Measurements from ENCODE around the gene FOXO6. TPM values are rescaled to one million over a fixed set of nuclear protein-coding genes. Genes with fewer than 3 reads are reported as not detected.

FOXO6 gene
- total and polyA plus RNA-seq, 9 of the 15 experiments (the other 6 are each of a cell fraction or from before 2014, with no cell fraction given): 0.04 to 0.31 (median 0.12) TPM; not detected in 5

- no peak for TF ChIP-seq SUPT5H (IDR thresholded peaks at IDR 0.05)
- no peak for TF ChIP-seq TFAP4 (CRISPR knock-in tag; IDR thresholded peaks at IDR 0.05; ENCODE audit: borderline replicate concordance)
- TF ChIP-seq ZNF695 (CRISPR knock-in tag; IDR thresholded peaks at IDR 0.05): no peak
- TF ChIP-seq CBX8 (IDR thresholded peaks at IDR 0.05; ENCODE audit: borderline replicate concordance, extremely low read depth, low read depth, low read length, poor library complexity, severe bottlenecking): no peak
- no peak for TF ChIP-seq ATF1 (CRISPR knock-in tag; IDR thresholded peaks at IDR 0.05)
- peak; percentile 57 for TF ChIP-seq ATF1 (tag; IDR thresholded peaks at IDR 0.05)
- no peak for TF ChIP-seq ZNF217 (CRISPR knock-in tag; IDR thresholded peaks at IDR 0.05)
- TF ChIP-seq PATZ1 (CRISPR knock-in tag; IDR thresholded peaks at IDR 0.05; ENCODE audit: borderline replicate concordance): no peak
- no peak for TF ChIP-seq ZHX1 (conservative IDR thresholded peaks at IDR 0.05; ENCODE audit: low read length)
- TF ChIP-seq YY1 (IDR thresholded peaks at IDR 0.05; ENCODE audit: borderline replicate concordance in 1 of 3, control insufficient read depth in 1 of 3, extremely low read depth in 1 of 3, insufficient read depth in 3 of 3, insufficient read length in 1 of 3, insufficient replicate concordance in 2 of 3, low read depth in 1 of 3, low read length in 2 of 3): no peak
- no peak for TF ChIP-seq ZNF583 (CRISPR knock-in tag; IDR thresholded peaks at IDR 0.05)
- TF ChIP-seq ZNF175 (CRISPR knock-in tag; IDR thresholded peaks at IDR 0.05; ENCODE audit: low read depth): no peak
- TF ChIP-seq PHF21A (IDR thresholded peaks at IDR 0.05; ENCODE audit: borderline replicate concordance, low read depth): no peak
These were observed 13.5 kb downstream of the FOXO6 start (continued) for GRCh38 chr1:41374711-41375110.

All from K562 (cell line).